Right ventricle myocardium inferior (tissue), 1 donor: Measurements from ENCODE around the gene TMEM238. TPM values are rescaled to one million over a fixed set of nuclear protein-coding genes. Genes with fewer than 3 reads are reported as not detected.

Experiments
- ATAC-seq: fragments of 200-7000 bp; cut with Tn5 transposase; one replicate; pipeline ENCODE4 v1.9.1; 2020; ENCODE audit warnings: mild to moderate bottlenecking, moderate library complexity
- DNase-seq: peaks from one replicate; pipeline ENCODE4 v3.0.0; 2021; ENCODE audit errors: missing footprints
- intact Hi-C: fragments of 100-400 bp; cut with DNase I; formaldehyde crosslinking; loops from one replicate; pipeline ENCODE4 v1.11.0; 2022
- total RNA-seq: library from RNA; stranded (reverse); fragmentation: NEBNext Ultra II Directional; extraction: Animal tissue kit (Norgen Biotek cat#: 25700); gene quantifications from one replicate; pipeline ENCODE4 v1.2.1, GENCODE V29; 2021
- donor health status: DM: no; HTN: yes; CAD: no; lungs with severe emphysema.

TMEM238 gene
- total RNA-seq, 1 donor from 2014 or later = 0.24 TPM

GRCh38 chr19:55384920-55385723, 1.0 kb upstream of the TMEM238 start:
- DNase-seq (peak; percentile 97), ATAC-seq (peak; percentile 92)
- intact Hi-C loops = loop anchor here (1.0 to 10.0 kb wide), 4 partner anchors 46 to 220 kb away; partner anchors contain the start of genes ISOC2, KMT5C, ZNF524 and ZNF865

GRCh38 chr19:55383279-55384130, 587 bp downstream of the TMEM238 start:
- DNase-seq (peak; percentile 79), ATAC-seq (no peak)
- intact Hi-C loops = loop anchor here (2.0 to 10.0 kb wide), 2 partner anchors 83 to 221 kb away; partner anchors contain the start of genes ZNF524 and ZNF865

DNA sequence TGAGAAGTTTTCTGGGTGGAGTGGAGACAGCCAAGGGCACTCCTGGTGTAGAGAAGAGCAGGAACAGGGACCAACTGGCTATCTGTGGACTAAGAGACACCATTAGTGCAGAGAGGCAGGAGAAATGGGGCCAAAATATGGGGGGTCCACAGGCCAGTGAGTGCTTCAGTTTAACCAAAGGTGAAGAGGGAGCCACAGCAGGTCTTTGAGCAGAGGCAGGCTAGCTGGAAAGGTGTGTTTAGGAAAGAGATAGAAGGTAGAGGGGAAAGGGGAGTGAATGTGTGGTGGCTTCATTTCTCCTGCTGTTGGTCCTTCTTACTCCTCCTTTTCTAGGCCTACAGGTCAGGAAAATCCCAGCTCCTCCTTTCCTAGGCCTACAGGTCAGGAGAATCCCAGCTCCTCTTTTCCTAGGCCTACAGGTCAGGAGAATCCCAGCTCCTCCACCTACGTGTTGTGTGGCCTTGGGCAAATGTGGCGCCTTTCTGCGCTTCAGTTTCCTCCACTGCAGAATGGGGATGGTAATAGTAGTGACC, 1.5 kb downstream of the TMEM238 start:
- DNase-seq (no peak), ATAC-seq (no peak)
- intact Hi-C loops = loop anchor here (10.0 kb wide), 1 partner anchor 222 kb away; the partner anchor contains the start of genes ZNF524 and ZNF865

DNA sequence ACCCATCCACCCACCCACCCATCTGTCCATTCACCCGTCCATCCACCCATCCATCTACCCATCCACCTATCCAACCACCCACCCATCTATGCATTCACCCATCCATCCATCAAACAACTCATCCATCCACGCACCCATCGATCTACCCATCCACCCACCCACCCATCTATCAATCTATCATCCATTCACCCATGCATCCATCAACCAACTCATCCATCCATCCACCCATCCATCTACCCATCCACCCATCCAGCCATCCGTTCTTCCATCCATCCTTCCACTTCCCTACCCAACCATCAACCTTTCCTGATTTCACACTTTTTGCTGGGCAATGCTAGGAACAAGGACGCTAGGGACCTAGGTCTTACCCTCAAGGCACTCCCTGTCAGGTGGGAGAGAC, 2.1 kb downstream of the TMEM238 start:
- DNase-seq (no peak), ATAC-seq (no peak)
- intact Hi-C loops = loop anchor here (10.0 kb wide), 1 partner anchor 223 kb away; the partner anchor contains the start of genes ZNF524 and ZNF865

- intact Hi-C loops = no loop called here
- ATAC-seq (no peak), DNase-seq (no peak)
Observed at GRCh38 chr19:55379174-55379573, 4.9 kb downstream of the TMEM238 start.

DNA sequence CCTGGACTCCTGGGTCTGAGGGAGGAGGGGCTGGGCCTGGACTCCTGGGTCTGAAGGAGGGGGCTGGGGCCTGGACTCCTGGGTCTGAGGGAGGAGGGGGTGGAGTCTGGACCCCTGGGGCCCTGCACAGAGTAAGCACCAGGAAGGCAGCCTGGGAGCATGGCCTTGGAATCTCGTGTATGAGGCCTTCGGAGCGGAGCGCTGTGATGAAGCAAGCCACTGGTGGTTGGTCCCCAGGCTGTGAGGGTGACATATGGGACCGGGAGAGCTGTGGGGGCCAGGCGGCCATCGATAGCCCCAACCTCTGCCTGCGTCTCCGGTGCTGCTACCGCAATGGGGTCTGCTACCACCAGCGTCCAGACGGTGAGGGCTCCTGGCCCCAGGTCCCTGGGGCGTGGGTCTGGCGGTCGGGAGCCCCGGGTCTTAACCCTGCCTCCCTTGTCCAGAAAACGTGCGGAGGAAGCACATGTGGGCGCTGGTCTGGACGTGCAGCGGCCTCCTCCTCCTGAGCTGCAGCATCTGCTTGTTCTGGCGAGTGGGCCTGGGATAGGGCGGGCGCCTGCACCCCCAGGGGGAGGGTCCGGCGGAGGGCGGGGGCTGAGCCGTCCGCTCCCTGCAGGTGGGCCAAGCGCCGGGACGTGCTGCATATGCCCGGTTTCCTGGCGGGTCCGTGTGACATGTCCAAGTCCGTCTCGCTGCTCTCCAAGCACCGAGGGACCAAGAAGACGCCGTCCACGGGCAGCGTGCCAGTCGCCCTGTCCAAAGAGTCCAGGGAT, 6.5 kb downstream of the TMEM238 start:
- intact Hi-C loops = no loop called here
- peak; percentile 78 for DNase-seq
- no peak for ATAC-seq

- DNase-seq (no peak), ATAC-seq (no peak)
- intact Hi-C loops = no loop called here
Observed at GRCh38 chr19:55376241-55376933, 7.7 kb downstream of the TMEM238 start, which contains the start of gene TMEM190. Gene TMEM190, plus strand, starts transcription at chr19:55376826. Its CDS starts 28 bp downstream, at chr19:55376854.

DNA sequence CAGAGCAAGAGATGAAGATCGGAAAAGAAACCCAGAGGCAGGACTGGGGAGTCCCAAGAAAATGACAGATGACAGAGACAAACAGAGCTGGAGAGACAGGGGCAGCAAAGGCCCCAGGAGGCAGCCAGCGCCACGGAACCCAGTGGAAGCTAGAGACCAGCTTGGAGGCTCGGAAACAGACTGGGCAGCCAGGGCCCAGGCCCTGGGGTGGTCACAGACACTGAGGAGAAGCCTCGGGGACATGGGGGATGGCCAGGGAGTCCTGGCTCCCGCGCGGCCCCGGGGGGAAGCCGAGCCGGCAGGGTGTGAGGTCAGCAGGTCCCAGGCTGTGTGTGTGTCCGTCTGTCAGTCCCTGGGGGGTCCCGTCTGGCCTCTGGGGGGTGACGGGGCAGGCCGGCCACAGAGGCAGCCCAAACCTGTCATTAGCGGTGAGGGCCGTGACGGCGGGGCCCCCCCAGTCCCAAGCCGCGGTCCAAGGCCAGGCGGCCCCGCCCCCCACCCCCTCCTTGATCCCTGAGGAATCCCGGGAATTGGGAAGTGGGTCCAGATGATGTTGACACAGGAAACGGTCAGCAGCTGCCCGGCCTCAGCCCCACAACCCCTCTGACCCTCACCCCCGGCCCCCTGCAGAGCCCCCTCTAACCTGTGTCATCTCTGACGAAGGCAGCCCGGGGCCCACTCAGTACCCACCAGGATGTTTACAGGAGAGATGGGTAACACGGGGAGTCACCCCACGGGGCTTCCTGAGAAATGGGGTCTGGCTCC, 9.9 kb downstream of the TMEM238 start:
- no peak for DNase-seq

GRCh38 chr19:55373306-55373992, 10.6 kb downstream of the TMEM238 start:
- ATAC-seq (no peak), DNase-seq (no peak)
- intact Hi-C loops = no loop called here

More for the DNA sequence above, 9.9 kb downstream of the TMEM238 start:
- intact Hi-C loops = no loop called here
- ATAC-seq = no peak

- intact Hi-C loops = no loop called here
- no peak for ATAC-seq
- DNase-seq = no peak
Observed at GRCh38 chr19:55372316-55373081, 11.6 kb downstream of the TMEM238 start.

GRCh38 chr19:55370305-55370988, 13.6 kb downstream of the TMEM238 start, which contains the start of gene IL11:
Gene IL11, minus strand, starts transcription at chr19:55370463. Its CDS starts 153 bp downstream, at chr19:55370310.
- no peak for DNase-seq
- intact Hi-C loops = no loop called here
- ATAC-seq = no peak

GRCh38 chr19:55369653-55370304, 14.3 kb downstream of the TMEM238 start:
- ATAC-seq (no peak), DNase-seq (no peak)
- intact Hi-C loops = no loop called here

DNA sequence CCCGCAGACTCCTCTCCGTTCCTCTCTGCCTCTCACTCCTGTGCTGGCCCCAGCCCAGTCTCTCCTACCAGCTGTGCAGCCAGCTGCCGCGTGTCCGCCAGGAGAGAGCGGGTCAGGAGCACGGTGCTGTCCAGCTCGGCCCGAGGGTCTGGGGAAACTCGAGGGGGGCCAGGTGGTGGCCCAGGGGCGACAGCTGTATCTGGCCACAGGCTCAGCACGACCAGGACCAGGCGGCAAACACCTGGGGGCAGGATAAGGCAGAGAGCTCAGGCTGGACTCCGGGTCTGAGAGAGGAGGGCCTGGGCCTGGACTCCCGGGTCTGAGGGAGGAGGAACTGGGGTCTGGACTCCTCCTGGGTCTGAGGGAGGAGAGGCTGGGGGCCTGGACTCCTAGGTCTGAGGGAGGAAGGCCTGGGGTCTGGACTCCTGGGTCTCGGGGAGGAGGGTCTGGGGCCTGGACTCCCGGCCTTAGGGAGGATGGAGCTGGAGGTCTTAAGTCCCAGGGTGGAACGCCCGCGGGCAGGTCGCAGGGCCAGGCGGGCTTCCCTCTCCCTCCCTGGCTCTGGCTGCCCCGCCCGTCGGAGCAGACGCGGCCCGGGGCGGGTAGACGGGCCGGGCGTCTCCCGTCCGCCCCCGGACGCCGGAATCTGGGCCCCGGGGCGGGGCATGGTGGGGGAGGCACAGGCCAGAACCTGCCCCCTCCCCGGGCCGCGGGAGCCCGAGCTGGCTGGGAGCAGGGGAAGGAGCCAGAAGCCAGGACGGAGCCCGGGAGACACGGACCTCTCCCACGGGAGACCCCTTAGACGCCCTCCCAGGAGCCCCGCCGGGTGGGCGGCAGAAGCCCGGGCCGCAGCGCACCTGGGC, 15.2 kb downstream of the TMEM238 start:
- intact Hi-C loops = no loop called here
- no peak for DNase-seq
- no peak for ATAC-seq

DNA sequence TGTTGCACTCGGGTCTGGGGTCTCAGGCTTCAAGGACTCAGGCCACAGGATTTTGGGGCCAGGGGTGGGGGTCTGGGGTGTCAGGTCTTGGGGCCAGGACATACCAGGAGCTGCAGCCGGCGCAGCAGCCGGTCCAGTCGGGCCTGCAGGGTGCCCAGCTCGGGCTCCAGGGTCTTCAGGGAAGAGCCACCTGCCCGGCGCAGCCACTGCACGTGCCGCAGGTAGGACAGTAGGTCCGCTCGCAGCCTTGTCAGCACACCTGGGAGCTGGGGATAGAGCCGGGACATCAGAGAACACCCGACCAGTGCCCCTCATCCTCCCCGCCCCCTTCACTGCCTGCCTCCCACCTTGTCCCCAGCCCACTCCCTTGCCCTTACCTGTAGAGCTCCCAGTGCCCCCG, 16.0 kb downstream of the TMEM238 start:
- intact Hi-C loops = no loop called here
- DNase-seq (no peak), ATAC-seq (no peak)
